HAP-1 (cell line): ENCODE data around the gene SCML2.
A peak's percentile ranks its signal among the peaks of the same experiment; 100 is the strongest.
"Not testable (repeated sequence)": the region's sequence is repeated elsewhere in the genome, so short reads cannot be mapped to it uniquely, and the experiment has no call there.

Experiments used
- DNase-seq, 2 experiments: peaks; one replicate each; pipeline ENCODE4 v3.0.0-alpha.2; 2016 to 2020; ENCODE audit warnings: low spot score in 2 of 2
- H3K27me3 ChIP-seq: fragments of 250-450 bp; sonication (Bioruptor Pico); 2 replicates; pipeline ENCODE4 v1.5.1; 2020; ENCODE audit warnings: low read depth, mild to moderate bottlenecking, moderate library complexity
- H3K36me3 ChIP-seq: fragments of 250-450 bp; sonication (Bioruptor Pico); replicated peaks from 2 replicates; pipeline ENCODE4 v1.5.1; 2020; ENCODE audit warnings: mild to moderate bottlenecking
- H3K4me1 ChIP-seq: fragments of 250-450 bp; sonication (Bioruptor Pico); 2 replicates; pipeline ENCODE4 v1.5.1; 2020; ENCODE audit warnings: mild to moderate bottlenecking
- H3K4me3 ChIP-seq: fragments of 250-450 bp; sonication (Bioruptor Pico); 2 replicates; pipeline ENCODE4 v1.5.1; 2020; ENCODE audit warnings: mild to moderate bottlenecking, moderate library complexity
- H3K9me3 ChIP-seq: fragments of 250-450 bp; sonication (Bioruptor Pico); 2 replicates; pipeline ENCODE4 v1.5.1; 2020; ENCODE audit warnings: mild to moderate bottlenecking, moderate library complexity
- in situ Hi-C: fragments of 300-500 bp; cut with MboI; formaldehyde crosslinking; loops from 3 replicates; pipeline ENCODE4 v1.14.3; 2020; ENCODE audit warnings: low sequenced_read_pairs, inconsistent platforms, mixed read lengths

The SCML2 gene

DNA sequence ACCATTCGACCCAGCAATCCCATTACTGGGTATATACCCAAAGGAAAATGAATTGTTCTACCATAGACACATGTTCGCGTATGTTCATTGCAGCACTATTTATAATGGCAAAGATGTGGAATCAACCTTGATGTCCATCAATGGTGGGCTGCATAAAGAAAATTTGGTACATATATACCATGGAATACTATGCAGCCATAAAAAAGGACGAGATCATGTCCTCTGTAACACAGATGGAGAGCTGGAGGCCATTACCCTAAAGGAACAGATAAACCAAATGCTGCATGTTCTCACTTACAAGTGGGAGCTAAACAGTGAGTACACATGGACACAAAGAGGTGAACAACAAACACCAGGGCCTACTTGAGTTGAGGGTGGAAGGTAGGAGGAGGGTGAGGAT, 45.1 kb downstream of the SCML2 start:
- Histone ChIP-seq H3K36me3 (peaks cover 22% of the 10 kb centered on the region), H3K4me1 (peaks cover 13% of the 10 kb centered on the region), H3K4me3 (no peak overlapping the region), H3K27me3 (no peaks in the 10 kb centered on the region), H3K9me3 (no peaks in the 10 kb centered on the region)
- in situ Hi-C loops = no loop called here
- no peak for DNase-seq

GRCh38 chrX:18297251-18297650, 57.2 kb downstream of the SCML2 start:
- in situ Hi-C loops = no loop called here

GRCh38 chrX:18294893-18295292, 59.6 kb downstream of the SCML2 start:
- no peak overlapping the region for H3K4me3 ChIP-seq
- H3K9me3 ChIP-seq = peaks cover 4% of the 10 kb centered on the region; the same call in 1 of the 2 replicates
- in situ Hi-C loops = no loop called here
- H3K27me3 ChIP-seq = no peaks in the 10 kb centered on the region
- H3K36me3 ChIP-seq = no peaks in the 10 kb centered on the region
- H3K4me1 ChIP-seq = peaks cover 29% of the 10 kb centered on the region
- no peak for DNase-seq

More at GRCh38 chrX:18297251-18297650, 57.2 kb downstream of the SCML2 start:
- peaks cover 4% of the 10 kb centered on the region; the same call in 1 of the 2 replicates for H3K9me3 ChIP-seq
- peak in 1 of 2 experiments; percentile 53 for DNase-seq
- no peak overlapping the region for H3K4me3 ChIP-seq
- peaks cover 23% of the 10 kb centered on the region for H3K4me1 ChIP-seq
- no peaks in the 10 kb centered on the region for H3K36me3 ChIP-seq
- H3K27me3 ChIP-seq = no peaks in the 10 kb centered on the region

DNA sequence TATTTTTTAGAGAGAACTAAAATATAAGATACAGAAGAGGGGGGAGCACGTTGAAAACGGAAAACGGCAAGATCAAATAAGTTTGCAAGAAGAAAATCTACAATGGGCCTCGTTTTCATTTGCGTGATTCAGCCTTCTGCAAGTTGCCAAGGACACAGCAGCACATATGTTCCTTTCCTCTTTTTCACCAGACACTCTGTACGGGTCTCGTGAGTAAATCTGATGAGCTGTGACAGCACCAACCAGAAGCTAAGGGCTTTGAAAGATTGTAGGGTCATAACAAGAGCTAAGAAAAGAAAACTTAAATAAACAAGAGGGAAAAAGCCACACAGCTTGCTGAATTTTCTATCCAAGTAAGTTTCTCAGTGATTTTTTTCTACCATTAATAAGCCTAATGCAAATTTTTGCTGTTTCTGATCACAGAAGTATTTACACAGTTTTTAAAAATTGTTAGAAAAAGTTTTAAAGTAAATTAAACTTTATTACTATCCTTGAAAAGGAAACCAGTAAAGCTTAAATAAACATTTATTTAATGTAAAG, 63.4 kb downstream of the SCML2 start:
- H3K9me3 ChIP-seq = no peaks in the 10 kb centered on the region
- H3K4me1 ChIP-seq = peaks cover 50% of the 10 kb centered on the region
- H3K36me3 ChIP-seq = no peaks in the 10 kb centered on the region
- DNase-seq = no peak
- in situ Hi-C loops = no loop called here
- H3K27me3 ChIP-seq = no peaks in the 10 kb centered on the region
- H3K4me3 ChIP-seq = no peak overlapping the region

DNA sequence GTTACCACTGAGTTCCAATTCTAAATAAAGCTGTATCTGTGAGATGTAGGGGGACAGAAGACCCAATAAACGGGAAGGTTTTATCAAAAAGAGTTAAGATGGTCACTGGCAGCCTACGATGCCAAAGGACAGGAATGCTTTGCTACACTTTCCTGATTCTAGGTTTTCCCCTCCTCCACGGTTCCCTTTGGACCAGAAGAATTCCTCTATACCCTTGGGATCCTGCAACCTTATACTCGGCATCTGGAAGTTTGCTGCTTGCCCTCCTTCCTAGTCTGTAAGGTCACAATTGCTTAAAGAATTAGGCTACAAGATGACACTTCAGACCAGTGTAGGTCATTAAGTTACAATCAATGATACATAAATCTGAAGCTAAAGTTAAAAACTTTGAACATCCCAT, 64.3 kb downstream of the SCML2 start:
- in situ Hi-C loops = no loop called here
- Histone ChIP-seq H3K4me1 (peaks cover 52% of the 10 kb centered on the region), H3K9me3 (no peaks in the 10 kb centered on the region), H3K4me3 (no peak overlapping the region), H3K36me3 (no peaks in the 10 kb centered on the region), H3K27me3 (no peaks in the 10 kb centered on the region)
- peak; percentile 45 to 55 for DNase-seq

DNA sequence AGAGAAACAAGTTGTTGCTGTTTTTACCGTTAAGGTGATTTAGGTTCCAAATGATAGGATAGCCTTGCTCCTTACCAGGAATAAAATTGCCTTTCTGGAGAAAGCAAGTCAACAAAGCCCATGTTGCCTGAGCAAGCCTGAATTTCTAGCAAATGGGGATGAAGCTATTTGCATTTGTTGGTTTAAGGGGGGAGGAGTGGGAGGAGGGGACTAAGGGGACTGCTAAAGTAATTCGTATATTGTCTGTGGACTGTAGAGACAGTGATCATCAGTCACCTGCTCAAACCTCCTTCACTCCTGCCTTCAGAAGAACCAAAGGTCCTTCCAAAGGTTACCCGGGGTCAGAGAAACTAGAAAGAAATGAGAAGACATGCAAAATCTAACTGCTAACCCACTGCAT, 65.8 kb downstream of the SCML2 start:
- no peaks in the 10 kb centered on the region for H3K36me3 ChIP-seq
- no peaks in the 10 kb centered on the region for H3K9me3 ChIP-seq
- H3K4me3 ChIP-seq = no peak overlapping the region
- in situ Hi-C loops = no loop called here
- H3K4me1 ChIP-seq = peaks cover 46% of the 10 kb centered on the region
- H3K27me3 ChIP-seq = no peaks in the 10 kb centered on the region
- DNase-seq = peak; percentile 69 to 74

- in situ Hi-C loops = no loop called here
- Histone ChIP-seq H3K9me3 (no peaks in the 10 kb centered on the region), H3K4me3 (no peak overlapping the region), H3K4me1 (peaks cover 41% of the 10 kb centered on the region), H3K36me3 (no peaks in the 10 kb centered on the region), H3K27me3 (no peaks in the 10 kb centered on the region)
- DNase-seq = no peak
Measured at GRCh38 chrX:18286322-18286831, 68.1 kb downstream of the SCML2 start.

DNA sequence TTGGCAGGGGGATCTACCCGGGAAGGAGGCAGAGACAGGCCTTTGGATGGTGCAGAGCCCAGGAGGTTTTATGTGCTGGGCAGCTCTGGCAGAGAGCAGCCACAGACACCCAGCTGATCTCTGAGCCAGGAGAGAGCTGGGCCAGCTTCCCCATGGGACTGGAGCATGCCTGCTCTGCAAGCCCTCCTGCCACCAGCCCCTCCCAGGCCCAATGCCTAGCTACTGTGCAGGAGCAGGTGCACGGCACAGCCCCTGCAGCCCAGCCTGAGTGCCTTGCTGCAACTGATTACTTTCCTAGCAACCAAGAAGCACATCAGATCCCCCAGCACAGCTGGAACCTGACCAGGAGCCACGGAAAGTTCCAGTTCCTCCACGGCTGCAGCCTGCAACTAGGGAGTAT, 76.0 kb downstream of the SCML2 start:
- Histone ChIP-seq H3K4me1 (no peaks in the 10 kb centered on the region), H3K27me3 (no peaks in the 10 kb centered on the region), H3K4me3 (no peak overlapping the region), H3K36me3 (no peaks in the 10 kb centered on the region), H3K9me3 (peaks cover 4% of the 10 kb centered on the region)
- DNase-seq = no peak
- in situ Hi-C loops = no loop called here

GRCh38 chrX:18272222-18272621, 82.3 kb downstream of the SCML2 start:
- in situ Hi-C loops = no loop called here
- Histone ChIP-seq H3K9me3 (no peaks in the 10 kb centered on the region), H3K4me3 (no peak overlapping the region), H3K36me3 (no peaks in the 10 kb centered on the region), H3K4me1 (no peaks in the 10 kb centered on the region), H3K27me3 (no peaks in the 10 kb centered on the region)
- no peak for DNase-seq

- DNase-seq = no peak
- no peak overlapping the region for H3K4me3 ChIP-seq
- no peaks in the 10 kb centered on the region for H3K27me3 ChIP-seq
- no peaks in the 10 kb centered on the region for H3K4me1 ChIP-seq
- no peaks in the 10 kb centered on the region for H3K9me3 ChIP-seq
- in situ Hi-C loops = no loop called here
- H3K36me3 ChIP-seq = no peaks in the 10 kb centered on the region
Measured at GRCh38 chrX:18271725-18272124, 82.8 kb downstream of the SCML2 start.

- no peak overlapping the region for H3K4me3 ChIP-seq
- in situ Hi-C loops = no loop called here
Measured at GRCh38 chrX:18271309-18271708, 83.2 kb downstream of the SCML2 start.

GRCh38 chrX:18255059-18255458, 99.4 kb downstream of the SCML2 start:
- no peaks in the 10 kb centered on the region for H3K27me3 ChIP-seq
- no peak for DNase-seq
- in situ Hi-C loops = no loop called here
- H3K36me3 ChIP-seq = peaks cover 14% of the 10 kb centered on the region
- no peaks in the 10 kb centered on the region for H3K9me3 ChIP-seq
- no peak overlapping the region for H3K4me3 ChIP-seq
- no peaks in the 10 kb centered on the region for H3K4me1 ChIP-seq

More at GRCh38 chrX:18271309-18271708, 83.2 kb downstream of the SCML2 start:
- no peak for DNase-seq
- Histone ChIP-seq H3K36me3 (no peaks in the 10 kb centered on the region), H3K9me3 (no peaks in the 10 kb centered on the region), H3K4me1 (no peaks in the 10 kb centered on the region), H3K27me3 (no peaks in the 10 kb centered on the region)

- in situ Hi-C loops = no loop called here
- DNase-seq = no peak
- Histone ChIP-seq H3K27me3 (no peaks in the 10 kb centered on the region), H3K4me3 (no peak overlapping the region), H3K9me3 (no peaks in the 10 kb centered on the region), H3K4me1 (no peaks in the 10 kb centered on the region), H3K36me3 (peaks cover 17% of the 10 kb centered on the region)
Measured at GRCh38 chrX:18252644-18253359, 101.7 kb downstream of the SCML2 start.

DNA sequence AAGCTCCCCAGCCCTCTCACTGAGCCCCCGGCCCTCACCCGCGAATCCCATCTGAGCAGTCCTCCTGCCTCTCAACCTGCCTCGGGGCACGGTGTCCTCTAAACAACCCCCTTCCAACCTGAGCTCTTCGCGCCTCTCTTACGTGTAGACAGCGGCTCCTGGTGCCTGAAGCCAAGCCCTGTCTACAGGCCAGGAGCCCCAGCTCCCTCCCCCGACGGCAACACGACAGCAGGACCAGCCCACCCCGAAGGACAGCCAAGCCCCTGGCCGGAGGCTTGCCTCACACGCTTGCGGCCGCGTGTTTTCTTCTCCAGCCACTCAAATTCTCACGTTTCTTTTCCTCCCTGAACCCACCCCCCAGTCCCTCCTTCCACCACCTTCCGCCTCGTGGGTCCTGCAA, 124.8 kb downstream of the SCML2 start:
- H3K27me3 ChIP-seq, H3K36me3 ChIP-seq, in situ Hi-C loops: not testable (repeated sequence)

More for the DNA sequence above, 124.8 kb downstream of the SCML2 start:
- DNase-seq, H3K9me3 ChIP-seq, H3K4me1 ChIP-seq, H3K4me3 ChIP-seq: not testable (repeated sequence)
